ENCODE results near the gene TSPAN7. TPM values are rescaled to one million over a fixed set of nuclear protein-coding genes. Genes with fewer than 3 reads are reported as not detected.

TSPAN7 gene
- total and polyA plus RNA-seq, 2 of the 4 experiments (the other 2 are of a cell fraction): not detected

- no peak overlapping the region for H3K4me2 ChIP-seq (ENCODE audit: low read depth, low read length)
- no peak overlapping the region for H3K9ac ChIP-seq (ENCODE audit: low read depth, low read length)
- H2AFZ ChIP-seq (replicated peaks; ENCODE audit: low read length, poor library complexity): no peak overlapping the region
- no peaks in the 10 kb centered on the region for H3K9me3 ChIP-seq (ENCODE audit: control insufficient read depth, insufficient read depth, low read length)
- H3K18ac ChIP-seq (ENCODE audit: low read depth, low read length): no peak overlapping the region
- H4K8ac ChIP-seq (ENCODE audit: low read depth in 2 of 2, low read length in 2 of 2): no peak overlapping the region
- no peak overlapping the region for H3K14ac ChIP-seq (replicated peaks; ENCODE audit: low read depth, low read length)
- in situ Hi-C loops (cut with MboI; ENCODE audit: low sequenced_read_pairs) (no loop called here), intact Hi-C loops (cut with micrococcal nuclease) (no loop called here), dilution Hi-C loops (cut with HindIII; ENCODE audit: low sequenced_read_pairs, unreplicated experiment) (no loop called here)
- H3K23ac ChIP-seq (ENCODE audit: low read depth, low read length): no peak overlapping the region
- H3K56ac ChIP-seq (ENCODE audit: extremely low read depth, insufficient read depth, low read length): no peak overlapping the region
- no peak overlapping the region for H2AK5ac ChIP-seq (ENCODE audit: low read depth, low read length)
- no peaks in the 10 kb centered on the region for H3K9me1 ChIP-seq (ENCODE audit: insufficient read depth, low read length)
- no peak overlapping the region for H2BK5ac ChIP-seq (ENCODE audit: low read depth, low read length, poor library complexity, severe bottlenecking)
- H2BK20ac ChIP-seq (ENCODE audit: low read depth, low read length): no peak overlapping the region
- no peaks in the 10 kb centered on the region for H3K36me3 ChIP-seq (ENCODE audit: control insufficient read depth, insufficient read depth, low read length)
- no TSS peak for BruUV-seq (replicated peaks)
- peaks cover 7% of the 10 kb centered on the region for H3K27me3 ChIP-seq (ENCODE audit: control insufficient read depth, insufficient read depth, low read length)
- no peak for TF ChIP-seq CHD1 (IDR thresholded peaks at IDR 0.05; ENCODE audit: low read depth, low read length)
- TF ChIP-seq NFE2L2 (IDR thresholded peaks at IDR 0.05; ENCODE audit: low read depth, low read length): no peak
- TF ChIP-seq MAFK (IDR thresholded peaks at IDR 0.05; ENCODE audit: low read depth, low read length): no peak
- TF ChIP-seq MAZ (IDR thresholded peaks at IDR 0.05; ENCODE audit: borderline replicate concordance, low read depth, low read length): no peak
- TF ChIP-seq POLR2A (IDR thresholded peaks at IDR 0.05; ENCODE audit: low read depth, low read length): no peak
- H3K4me1 ChIP-seq (ENCODE audit: control insufficient read depth, insufficient read depth, low read length): no peaks in the 10 kb centered on the region
- H2BK120ac ChIP-seq (ENCODE audit: low read depth, low read length): no peak overlapping the region
- H4K5ac ChIP-seq (ENCODE audit: low read depth, low read length): no peak overlapping the region
- no peaks in the 10 kb centered on the region for H4K20me1 ChIP-seq (ENCODE audit: insufficient read depth, low read length)
- no peak overlapping the region for H2AK9ac ChIP-seq (replicated peaks; ENCODE audit: low read depth, low read length, poor library complexity)
- no peak for ATAC-seq (ENCODE audit: low read depth)
- DNase-seq: no peak
- no peak overlapping the region for H3K4me3 ChIP-seq (ENCODE audit: insufficient read depth, low read depth, low read length)
- no peaks in the 10 kb centered on the region for H3K79me1 ChIP-seq (ENCODE audit: low read depth in 1 of 2, low read length in 2 of 2)
- no peak overlapping the region for H2BK15ac ChIP-seq (ENCODE audit: low read depth, low read length)
- POLR2A ChIA-PET (ENCODE audit: unreplicated experiment): no interaction called here
- CTCF ChIA-PET: no interaction called here
- H3K27ac ChIP-seq (ENCODE audit: insufficient read depth, low read length): no peak overlapping the region
- no peak overlapping the region for H3K4ac ChIP-seq (ENCODE audit: low read depth, low read length)
- H4K91ac ChIP-seq (ENCODE audit: insufficient read depth, low read depth, low read length): no peak overlapping the region
Measured at GRCh38 chrX:38639730-38640129, 78.4 kb downstream of the TSPAN7 start.

Data from IMR-90 (cell line).